Measurements from ENCODE around the gene SV2C. TPM values are rescaled to one million over a fixed set of nuclear protein-coding genes. Genes with fewer than 3 reads are reported as not detected.

The SV2C gene
- total and polyA plus RNA-seq, 2 donors (not counting 1 experiment from before 2014, with no cell fraction given): not detected

DNA sequence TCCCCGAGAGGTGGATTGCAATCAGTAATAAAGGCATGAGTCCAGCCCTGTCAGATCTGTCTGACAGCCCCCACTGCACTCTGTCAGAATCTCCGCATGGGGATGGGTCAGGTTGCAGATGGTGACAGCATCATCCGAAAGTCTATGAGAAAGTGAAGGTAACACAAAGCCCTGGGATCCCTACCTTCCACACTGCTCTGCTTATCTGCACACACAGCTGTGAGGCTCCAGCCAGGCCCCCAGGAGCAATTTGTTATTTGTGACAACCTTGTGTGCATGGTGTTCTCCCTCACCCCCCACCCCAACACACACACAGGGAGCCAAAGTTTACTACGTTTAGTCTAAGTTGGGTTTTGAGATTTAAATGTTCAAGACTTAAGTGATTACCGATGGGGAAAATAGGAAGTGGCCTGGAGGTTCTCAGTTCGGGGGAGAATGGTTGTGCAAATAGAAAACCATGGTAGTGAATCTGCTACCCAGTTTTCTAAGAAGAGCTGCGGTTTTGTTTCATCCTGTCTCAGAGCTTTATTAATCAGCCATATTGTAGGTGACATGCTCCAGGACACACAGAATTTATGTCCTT, 92.7 kb downstream of the SV2C start:
- no peaks in the 10 kb centered on the region for H3K79me2 ChIP-seq (ENCODE audit: control insufficient read depth, insufficient read depth, low read length)
- H2AFZ ChIP-seq (ENCODE audit: low read length): no peak overlapping the region
- H3K4me1 ChIP-seq (ENCODE audit: control insufficient read depth, extremely low read depth, insufficient read depth, low read length): no peaks in the 10 kb centered on the region
- H3K4me2 ChIP-seq (ENCODE audit: extremely low read depth, insufficient read depth, low read length): no peak overlapping the region
- no peaks in the 10 kb centered on the region for H3K9me3 ChIP-seq (ENCODE audit: control insufficient read depth, insufficient read depth, low read depth, low read length)
- no peak overlapping the region for H3K9ac ChIP-seq (ENCODE audit: insufficient read depth, low read length)
- no peak for DNase-seq (ENCODE audit: low read depth in 2 of 2)
- TF ChIP-seq EZH2 (IDR thresholded peaks at IDR 0.05; ENCODE audit: low read length, missing control alignments) (no peak), CTCF (conservative IDR thresholded peaks at IDR 0.05 in 1 of 2, IDR thresholded peaks at IDR 0.05 in 1 of 2; ENCODE audit: low read depth in 1 of 2, low read length in 2 of 2) (no peak)
- no peaks in the 10 kb centered on the region for H3K36me3 ChIP-seq (ENCODE audit: control insufficient read depth, insufficient read depth, low read length)
- H3K27ac ChIP-seq (ENCODE audit: insufficient read depth, low read length): no peak overlapping the region
- H4K20me1 ChIP-seq (ENCODE audit: control insufficient read depth, extremely low read depth, insufficient read depth, low read length): no peaks in the 10 kb centered on the region
- no peak overlapping the region for H3K4me3 ChIP-seq (replicated peaks in 1 of 4; ENCODE audit: control extremely low read depth in 1 of 4, insufficient read depth in 1 of 4, low read depth in 3 of 4, low read length in 4 of 4)
- no peaks in the 10 kb centered on the region for H3K27me3 ChIP-seq (ENCODE audit: control insufficient read depth, insufficient read depth, low read length)

- Histone ChIP-seq H3K4me2 (ENCODE audit: extremely low read depth, insufficient read depth, low read length) (no peak overlapping the region), H3K27me3 (ENCODE audit: control insufficient read depth, insufficient read depth, low read length) (no peaks in the 10 kb centered on the region), H4K20me1 (ENCODE audit: control insufficient read depth, extremely low read depth, insufficient read depth, low read length) (no peaks in the 10 kb centered on the region), H2AFZ (ENCODE audit: low read length) (no peak overlapping the region), H3K9me3 (ENCODE audit: control insufficient read depth, insufficient read depth, low read depth, low read length) (no peaks in the 10 kb centered on the region), H3K27ac (ENCODE audit: insufficient read depth, low read length) (no peak overlapping the region), H3K4me3 (replicated peaks in 1 of 4; ENCODE audit: control extremely low read depth in 1 of 4, insufficient read depth in 1 of 4, low read depth in 3 of 4, low read length in 4 of 4) (no peak overlapping the region), H3K36me3 (ENCODE audit: control insufficient read depth, insufficient read depth, low read length) (no peaks in the 10 kb centered on the region), H3K9ac (ENCODE audit: insufficient read depth, low read length) (no peak overlapping the region), H3K79me2 (ENCODE audit: control insufficient read depth, insufficient read depth, low read length) (no peaks in the 10 kb centered on the region), H3K4me1 (ENCODE audit: control insufficient read depth, extremely low read depth, insufficient read depth, low read length) (no peaks in the 10 kb centered on the region)
- TF ChIP-seq EZH2 (IDR thresholded peaks at IDR 0.05; ENCODE audit: low read length, missing control alignments) (no peak), CTCF (conservative IDR thresholded peaks at IDR 0.05 in 1 of 2, IDR thresholded peaks at IDR 0.05 in 1 of 2; ENCODE audit: low read depth in 1 of 2, low read length in 2 of 2) (no peak)
- no peak for DNase-seq (ENCODE audit: low read depth in 2 of 2)
Measured at GRCh38 chr5:76177978-76178377, 94.8 kb downstream of the SV2C start.

- TF ChIP-seq EZH2 (IDR thresholded peaks at IDR 0.05; ENCODE audit: low read length, missing control alignments) (no peak), CTCF (conservative IDR thresholded peaks at IDR 0.05 in 1 of 2, IDR thresholded peaks at IDR 0.05 in 1 of 2; ENCODE audit: low read depth in 1 of 2, low read length in 2 of 2) (no peak)
- DNase-seq (ENCODE audit: low read depth in 2 of 2): no peak
- no peaks in the 10 kb centered on the region for H3K4me1 ChIP-seq (ENCODE audit: control insufficient read depth, extremely low read depth, insufficient read depth, low read length)
- no peaks in the 10 kb centered on the region for H4K20me1 ChIP-seq (ENCODE audit: control insufficient read depth, extremely low read depth, insufficient read depth, low read length)
- H3K9ac ChIP-seq (ENCODE audit: insufficient read depth, low read length): no peak overlapping the region
- no peak overlapping the region for H2AFZ ChIP-seq (ENCODE audit: low read length)
- no peak overlapping the region for H3K27ac ChIP-seq (ENCODE audit: insufficient read depth, low read length)
- no peaks in the 10 kb centered on the region for H3K36me3 ChIP-seq (ENCODE audit: control insufficient read depth, insufficient read depth, low read length)
- H3K79me2 ChIP-seq (ENCODE audit: control insufficient read depth, insufficient read depth, low read length): no peaks in the 10 kb centered on the region
- H3K4me3 ChIP-seq (replicated peaks in 1 of 4; ENCODE audit: control extremely low read depth in 1 of 4, insufficient read depth in 1 of 4, low read depth in 3 of 4, low read length in 4 of 4): no peak overlapping the region
- no peak overlapping the region for H3K4me2 ChIP-seq (ENCODE audit: extremely low read depth, insufficient read depth, low read length)
- H3K27me3 ChIP-seq (ENCODE audit: control insufficient read depth, insufficient read depth, low read length): no peaks in the 10 kb centered on the region
- H3K9me3 ChIP-seq (ENCODE audit: control insufficient read depth, insufficient read depth, low read depth, low read length): no peaks in the 10 kb centered on the region
Measured at GRCh38 chr5:76178913-76179312, 95.7 kb downstream of the SV2C start.

Data from fibroblast of lung (primary cell).